HCT116 (cell line): ENCODE data around the gene POGLUT2. TPM values are rescaled to one million over a fixed set of nuclear protein-coding genes. Genes with fewer than 3 reads are reported as not detected.

Experiments used
- ATAC-seq: fragments of 200-7000 bp; cut with Tn5 transposase; 2 replicates; pipeline ENCODE4 v1.9.1; 2020; ENCODE audit warnings: mild to moderate bottlenecking, moderate library complexity
- BruUV-seq: library from RNA; stranded (reverse); fragments of 400-500 nt; replicated peaks from 2 replicates; lab custom pipeline; 2021; lab: Mats Ljungman, UMichigan
- CTCF ChIA-PET: fragments of 300-600 bp; sonication (Branson Sonifier 250); formaldehyde crosslinking; loops from one replicate; lab custom pipeline; 2021; ENCODE audit warnings: antibody characterized with exemption; lab: Charles Lee
- POLR2A ChIA-PET: fragments of 300-600, 350-600 bp; sonication (Branson Sonifier 250); formaldehyde crosslinking; loops from one replicate; lab custom pipeline; 2021; ENCODE audit warnings: antibody characterized with exemption; lab: Charles Lee
- RAD21 ChIA-PET, 2 experiments: fragments of 300-600 bp; sonication (Branson Sonifier 250); formaldehyde crosslinking; loops; one replicate each; lab custom pipeline; 2023; ENCODE audit warnings: low total read pairs in 2 of 2; ENCODE audit not compliant: uncharacterized antibody in 2 of 2, unreplicated experiment in 2 of 2, low non-redundant PET in 1 of 2; lab: Charles Lee
- DNase-seq: peaks from one replicate; pipeline ENCODE4 v3.0.0-alpha.2; 2010; ENCODE audit warnings: low read depth, low spot score
- H2AFZ ChIP-seq: fragments of 200-600 bp; shearing (Covaris generic), sonication (generic); 2 replicates; pipeline ENCODE4 v1.6.1; 2017; ENCODE audit warnings: low read depth, mixed run types, mixed read lengths, antibody characterized with exemption, low read length; ENCODE audit not compliant: poor library complexity, severe bottlenecking
- H3K27ac ChIP-seq: 2 replicates; pipeline ENCODE4 v1.5.1; 2012; ENCODE audit warnings: low read depth, low read length
- H3K27me3 ChIP-seq: fragments of 200-600 bp; sonication (generic); 2 replicates; pipeline ENCODE4 v1.6.1; 2016; ENCODE audit warnings: mixed run types, low read length, mixed read lengths; ENCODE audit not compliant: insufficient read depth
- H3K36me3 ChIP-seq, 2 experiments: fragments of 200-500 bp in 1 of 2; fragments of 200-600 bp in 1 of 2; sonication (Bioruptor generic) in 1 of 2; sonication (generic) in 1 of 2; 2 replicates each; pipeline versions ENCODE4 v1.5.1 to v1.6.1; 2014 to 2016; ENCODE audit warnings: low read length in 2 of 2, inconsistent platforms in 1 of 2, mixed read lengths in 1 of 2, mixed run types in 1 of 2; ENCODE audit not compliant: insufficient read depth in 2 of 2, control insufficient read depth in 1 of 2
- H3K4me1 ChIP-seq, 2 experiments: fragments of 200-600 bp in 1 of 2; sonication (generic) in 1 of 2; 2 replicates each; pipeline versions ENCODE4 v1.5.1 to v1.6.1; 2012 to 2017; ENCODE audit warnings: low read length in 2 of 2, inconsistent platforms in 1 of 2, mild to moderate bottlenecking in 1 of 2, mixed read lengths in 1 of 2, mixed run types in 1 of 2, moderate library complexity in 1 of 2; ENCODE audit not compliant: insufficient read depth in 2 of 2, control insufficient read depth in 1 of 2
- H3K4me2 ChIP-seq: fragments of 200-600 bp; sonication (generic); 2 replicates; pipeline ENCODE4 v1.6.1; 2017; ENCODE audit warnings: mixed run types, low read length, mixed read lengths
- H3K4me3 ChIP-seq, 2 experiments: fragments of 200-600 bp in 1 of 2; sonication (generic) in 1 of 2; replicated peaks in 1 of 2; 2 replicates each; pipeline ENCODE4 v1.5.1; 2011 to 2016; ENCODE audit warnings: low read length in 2 of 2, control low read depth in 1 of 2, low read depth in 1 of 2, mild to moderate bottlenecking in 1 of 2, mixed read lengths in 1 of 2, mixed run types in 1 of 2
- H3K79me2 ChIP-seq: fragments of 200-600 bp; sonication (generic); 2 replicates; pipeline ENCODE4 v1.6.1; 2017; ENCODE audit warnings: mild to moderate bottlenecking, mixed run types, low read length, moderate library complexity, mixed read lengths; ENCODE audit not compliant: insufficient read depth
- H3K9ac ChIP-seq: fragments of 200-600 bp; sonication (generic); 2 replicates; pipeline ENCODE4 v1.6.1; 2016; ENCODE audit warnings: low read length, mixed read lengths
- H3K9me2 ChIP-seq: fragments of 200-600 bp; sonication (generic), shearing (Covaris generic); 2 replicates; pipeline ENCODE4 v1.6.1; 2017; ENCODE audit warnings: mixed run types, mild to moderate bottlenecking, moderate library complexity; ENCODE audit not compliant: insufficient read depth
- H3K9me3 ChIP-seq, 2 experiments: fragments of 200-500 bp in 1 of 2; fragments of 200-600 bp in 1 of 2; sonication (Bioruptor generic) in 1 of 2; sonication (generic) in 1 of 2; 2 replicates each; pipeline ENCODE4 v1.6.1; 2014 to 2017; ENCODE audit warnings: low read length in 2 of 2, mixed read lengths in 2 of 2, inconsistent platforms in 1 of 2, low read depth in 1 of 2, mild to moderate bottlenecking in 1 of 2, mixed run types in 1 of 2, moderate library complexity in 1 of 2; ENCODE audit not compliant: control insufficient read depth in 1 of 2, insufficient read depth in 1 of 2
- H4K20me1 ChIP-seq: fragments of 200-600 bp; sonication (generic), shearing (Covaris generic); 2 replicates; pipeline ENCODE4 v1.6.1; 2017; ENCODE audit warnings: mixed run types, mild to moderate bottlenecking, moderate library complexity; ENCODE audit not compliant: insufficient read depth
- CEBPB ChIP-seq: IDR thresholded peaks from 2 replicates; pipeline ENCODE4 v1.6.1; 2012; ENCODE audit warnings: low read depth
- EGR1 ChIP-seq: IDR thresholded peaks from 2 replicates; pipeline ENCODE4 v1.6.1; 2012; ENCODE audit warnings: low read depth
- EZH2 ChIP-seq: fragments of 200-600 bp; sonication (generic); IDR thresholded peaks from 2 replicates; pipeline ENCODE4 v1.6.1; 2017; ENCODE audit warnings: antibody characterized with exemption, mixed run types
- EZH2phosphoT487 ChIP-seq: fragments of 200-600 bp; IDR thresholded peaks from 2 replicates; pipeline ENCODE4 v1.6.1; 2018; ENCODE audit warnings: antibody characterized with exemption, borderline replicate concordance
- FOSL1 ChIP-seq: IDR thresholded peaks from 2 replicates; pipeline ENCODE4 v1.6.1; 2012; ENCODE audit warnings: low read depth
- JUND ChIP-seq: IDR thresholded peaks from 2 replicates; pipeline ENCODE4 v1.6.1; 2012
- POLR2A ChIP-seq: IDR thresholded peaks from 2 replicates; pipeline ENCODE4 v1.7.0; 2011; ENCODE audit warnings: borderline replicate concordance; ENCODE audit not compliant: insufficient read depth, insufficient read length; ENCODE audit errors: extremely low read depth
- POLR2AphosphoS5 ChIP-seq: IDR thresholded peaks from 2 replicates; pipeline ENCODE4 v1.6.1; 2011; ENCODE audit warnings: mild to moderate bottlenecking, low read depth, low read length, moderate library complexity
- SIN3A ChIP-seq: IDR thresholded peaks from 2 replicates; pipeline ENCODE4 v1.6.1; 2012; ENCODE audit warnings: low read depth
- SP1 ChIP-seq: IDR thresholded peaks from 2 replicates; pipeline ENCODE4 v1.6.1; 2012; ENCODE audit warnings: low read depth
- SRF ChIP-seq: IDR thresholded peaks from 2 replicates; pipeline ENCODE4 v1.6.1; 2012; ENCODE audit warnings: low read depth
- TCF7L2 ChIP-seq: IDR thresholded peaks from 2 replicates; pipeline ENCODE4 v1.7.0; 2011; ENCODE audit warnings: borderline replicate concordance, inconsistent platforms; ENCODE audit not compliant: insufficient read depth, insufficient read length; ENCODE audit errors: extremely low read depth
- YY1 ChIP-seq: IDR thresholded peaks from 2 replicates; pipeline ENCODE4 v1.6.1; 2011; ENCODE audit warnings: low read length, low read depth, moderate library complexity, mild to moderate bottlenecking; ENCODE audit not compliant: insufficient replicate concordance; ENCODE audit errors: extremely low read depth
- ZFX ChIP-seq: fragments of 450-650 bp; IDR thresholded peaks from 2 replicates; pipeline ENCODE4 v1.6.1; 2017
- ZNF274 ChIP-seq: fragments of 200-500 bp; sonication (Bioruptor generic); IDR thresholded peaks from 2 replicates; pipeline ENCODE4 v1.6.1; 2014; ENCODE audit warnings: mild to moderate bottlenecking, low read depth, low read length, inconsistent platforms
- intact Hi-C: fragments of 100-400 bp; cut with micrococcal nuclease; formaldehyde crosslinking; loops from 2 replicates; pipeline ENCODE4 v1.10.0; 2022
- total RNA-seq: library from RNA; stranded (reverse); gene quantifications from one replicate; pipeline ENCODE4 v1.2.1, GENCODE V29; 2021; ENCODE audit not compliant: unreplicated experiment
- TF ChIP-seq, protein P1 (sequence below), 3 experiments: fragments of 200-600 bp in 1 of 3; sonication (generic) in 1 of 3; IDR thresholded peaks in 2 of 3; conservative IDR thresholded peaks in 1 of 3; 2 replicates each; pipeline ENCODE4 v1.5.1; 2012 to 2017; ENCODE audit warnings: low read depth in 2 of 3, low read length in 2 of 3, antibody characterized with exemption in 1 of 3, borderline replicate concordance in 1 of 3, control low read depth in 1 of 3, mild to moderate bottlenecking in 1 of 3, mixed read lengths in 1 of 3, mixed run types in 1 of 3, moderate library complexity in 1 of 3; ENCODE audit not compliant: insufficient read depth in 1 of 3
- TF ChIP-seq, protein P2 (sequence below): IDR thresholded peaks from 2 replicates; pipeline ENCODE4 v1.6.1; 2012
- TF ChIP-seq, protein P3 (sequence below): IDR thresholded peaks from 2 replicates; pipeline ENCODE4 v1.6.1; 2012; ENCODE audit warnings: low read depth
- TF ChIP-seq, protein P4 (sequence below): IDR thresholded peaks from 2 replicates; pipeline ENCODE4 v1.6.1; 2011; ENCODE audit warnings: mild to moderate bottlenecking, low read length, moderate library complexity; ENCODE audit not compliant: insufficient replicate concordance; ENCODE audit errors: extremely low read depth

Gene POGLUT2
- total RNA-seq, 1 experiment from 2014 or later: 4.8 TPM

DNA sequence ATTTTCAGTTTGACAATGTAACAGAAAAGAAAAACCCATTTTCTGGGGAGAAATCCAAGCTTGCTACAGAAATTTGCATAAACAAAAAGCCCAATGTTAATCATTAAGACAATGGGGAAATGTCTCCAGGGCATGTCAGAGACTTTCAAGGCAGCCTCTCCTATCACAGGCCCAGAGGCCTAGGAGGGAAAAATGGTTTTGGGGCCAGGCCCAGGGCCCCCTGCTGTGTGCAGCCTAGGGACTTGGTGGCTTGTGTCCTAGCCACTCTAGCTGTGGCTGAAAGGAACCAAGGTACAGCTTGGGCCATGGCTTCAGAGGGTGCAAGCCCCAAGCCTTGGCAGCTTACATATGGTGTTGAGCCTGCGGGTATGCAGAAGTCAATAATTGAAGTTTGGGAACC is 17.2 kb downstream of the POGLUT2 start:
- no peaks in the 10 kb centered on the region for H4K20me1 ChIP-seq
- RAD21 ChIA-PET: no interaction called here
- no peaks in the 10 kb centered on the region for H3K4me1 ChIP-seq
- TF ChIP-seq ZFX (no peak), SIN3A (no peak), EZH2 (no peak), TCF7L2 (no peak), POLR2A (no peak), FOSL1 (no peak), SP1 (no peak), CEBPB (no peak), YY1 (no peak), POLR2AphosphoS5 (no peak), EZH2phosphoT487 (no peak), SRF (no peak), EGR1 (no peak), ZNF274 (no peak), JUND (no peak)
- TF ChIP-seq, protein P1, sequence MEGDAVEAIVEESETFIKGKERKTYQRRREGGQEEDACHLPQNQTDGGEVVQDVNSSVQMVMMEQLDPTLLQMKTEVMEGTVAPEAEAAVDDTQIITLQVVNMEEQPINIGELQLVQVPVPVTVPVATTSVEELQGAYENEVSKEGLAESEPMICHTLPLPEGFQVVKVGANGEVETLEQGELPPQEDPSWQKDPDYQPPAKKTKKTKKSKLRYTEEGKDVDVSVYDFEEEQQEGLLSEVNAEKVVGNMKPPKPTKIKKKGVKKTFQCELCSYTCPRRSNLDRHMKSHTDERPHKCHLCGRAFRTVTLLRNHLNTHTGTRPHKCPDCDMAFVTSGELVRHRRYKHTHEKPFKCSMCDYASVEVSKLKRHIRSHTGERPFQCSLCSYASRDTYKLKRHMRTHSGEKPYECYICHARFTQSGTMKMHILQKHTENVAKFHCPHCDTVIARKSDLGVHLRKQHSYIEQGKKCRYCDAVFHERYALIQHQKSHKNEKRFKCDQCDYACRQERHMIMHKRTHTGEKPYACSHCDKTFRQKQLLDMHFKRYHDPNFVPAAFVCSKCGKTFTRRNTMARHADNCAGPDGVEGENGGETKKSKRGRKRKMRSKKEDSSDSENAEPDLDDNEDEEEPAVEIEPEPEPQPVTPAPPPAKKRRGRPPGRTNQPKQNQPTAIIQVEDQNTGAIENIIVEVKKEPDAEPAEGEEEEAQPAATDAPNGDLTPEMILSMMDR (IDR thresholded peaks at IDR 0.05 in 2 of 3, conservative IDR thresholded peaks at IDR 0.05 in 1 of 3; ENCODE audit: borderline replicate concordance in 1 of 3, insufficient read depth in 1 of 3, low read depth in 2 of 3, low read length in 2 of 3): no peak
- TF ChIP-seq, protein P2, sequence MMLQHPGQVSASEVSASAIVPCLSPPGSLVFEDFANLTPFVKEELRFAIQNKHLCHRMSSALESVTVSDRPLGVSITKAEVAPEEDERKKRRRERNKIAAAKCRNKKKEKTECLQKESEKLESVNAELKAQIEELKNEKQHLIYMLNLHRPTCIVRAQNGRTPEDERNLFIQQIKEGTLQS: no peak
- TF ChIP-seq, protein P3, sequence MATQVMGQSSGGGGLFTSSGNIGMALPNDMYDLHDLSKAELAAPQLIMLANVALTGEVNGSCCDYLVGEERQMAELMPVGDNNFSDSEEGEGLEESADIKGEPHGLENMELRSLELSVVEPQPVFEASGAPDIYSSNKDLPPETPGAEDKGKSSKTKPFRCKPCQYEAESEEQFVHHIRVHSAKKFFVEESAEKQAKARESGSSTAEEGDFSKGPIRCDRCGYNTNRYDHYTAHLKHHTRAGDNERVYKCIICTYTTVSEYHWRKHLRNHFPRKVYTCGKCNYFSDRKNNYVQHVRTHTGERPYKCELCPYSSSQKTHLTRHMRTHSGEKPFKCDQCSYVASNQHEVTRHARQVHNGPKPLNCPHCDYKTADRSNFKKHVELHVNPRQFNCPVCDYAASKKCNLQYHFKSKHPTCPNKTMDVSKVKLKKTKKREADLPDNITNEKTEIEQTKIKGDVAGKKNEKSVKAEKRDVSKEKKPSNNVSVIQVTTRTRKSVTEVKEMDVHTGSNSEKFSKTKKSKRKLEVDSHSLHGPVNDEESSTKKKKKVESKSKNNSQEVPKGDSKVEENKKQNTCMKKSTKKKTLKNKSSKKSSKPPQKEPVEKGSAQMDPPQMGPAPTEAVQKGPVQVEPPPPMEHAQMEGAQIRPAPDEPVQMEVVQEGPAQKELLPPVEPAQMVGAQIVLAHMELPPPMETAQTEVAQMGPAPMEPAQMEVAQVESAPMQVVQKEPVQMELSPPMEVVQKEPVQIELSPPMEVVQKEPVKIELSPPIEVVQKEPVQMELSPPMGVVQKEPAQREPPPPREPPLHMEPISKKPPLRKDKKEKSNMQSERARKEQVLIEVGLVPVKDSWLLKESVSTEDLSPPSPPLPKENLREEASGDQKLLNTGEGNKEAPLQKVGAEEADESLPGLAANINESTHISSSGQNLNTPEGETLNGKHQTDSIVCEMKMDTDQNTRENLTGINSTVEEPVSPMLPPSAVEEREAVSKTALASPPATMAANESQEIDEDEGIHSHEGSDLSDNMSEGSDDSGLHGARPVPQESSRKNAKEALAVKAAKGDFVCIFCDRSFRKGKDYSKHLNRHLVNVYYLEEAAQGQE: no peak
- TF ChIP-seq, protein P4, sequence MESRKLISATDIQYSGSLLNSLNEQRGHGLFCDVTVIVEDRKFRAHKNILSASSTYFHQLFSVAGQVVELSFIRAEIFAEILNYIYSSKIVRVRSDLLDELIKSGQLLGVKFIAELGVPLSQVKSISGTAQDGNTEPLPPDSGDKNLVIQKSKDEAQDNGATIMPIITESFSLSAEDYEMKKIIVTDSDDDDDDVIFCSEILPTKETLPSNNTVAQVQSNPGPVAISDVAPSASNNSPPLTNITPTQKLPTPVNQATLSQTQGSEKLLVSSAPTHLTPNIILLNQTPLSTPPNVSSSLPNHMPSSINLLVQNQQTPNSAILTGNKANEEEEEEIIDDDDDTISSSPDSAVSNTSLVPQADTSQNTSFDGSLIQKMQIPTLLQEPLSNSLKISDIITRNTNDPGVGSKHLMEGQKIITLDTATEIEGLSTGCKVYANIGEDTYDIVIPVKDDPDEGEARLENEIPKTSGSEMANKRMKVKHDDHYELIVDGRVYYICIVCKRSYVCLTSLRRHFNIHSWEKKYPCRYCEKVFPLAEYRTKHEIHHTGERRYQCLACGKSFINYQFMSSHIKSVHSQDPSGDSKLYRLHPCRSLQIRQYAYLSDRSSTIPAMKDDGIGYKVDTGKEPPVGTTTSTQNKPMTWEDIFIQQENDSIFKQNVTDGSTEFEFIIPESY: no peak
- no peaks in the 10 kb centered on the region for H3K27me3 ChIP-seq
- CTCF ChIA-PET: no interaction called here
- ATAC-seq: no peak
- no peak for DNase-seq
- H3K27ac ChIP-seq: no peak overlapping the region
- POLR2A ChIA-PET: no interaction called here
- no peak overlapping the region for H3K4me3 ChIP-seq
- H2AFZ ChIP-seq: no peak overlapping the region
- no peaks in the 10 kb centered on the region for H3K36me3 ChIP-seq
- H3K9me2 ChIP-seq: no peaks in the 10 kb centered on the region
- intact Hi-C loops: no loop called here
- no peaks in the 10 kb centered on the region for H3K9me3 ChIP-seq
- BruUV-seq: no TSS peak
- H3K79me2 ChIP-seq: no peaks in the 10 kb centered on the region
- H3K4me2 ChIP-seq: no peak overlapping the region
- no peak overlapping the region for H3K9ac ChIP-seq
